Ovary (tissue), 9 donors: ENCODE data around the gene CACNB2. TPM values are rescaled to one million over a fixed set of nuclear protein-coding genes. Genes with fewer than 3 reads are reported as not detected.

Source experiments
- DNase-seq, 5 donors: peaks; one replicate each; pipeline ENCODE4 v3.0.0-alpha.2; 2019 to 2020
- H3K27ac ChIP-seq, 2 donors: fragments of 200-600 bp; one replicate each; pipeline versions ENCODE4 v1.5.1 to v1.8.0; 2019 to 2022
- H3K27me3 ChIP-seq: fragments of 200-600 bp; one replicate; pipeline ENCODE4 v1.8.0; 2022
- H3K36me3 ChIP-seq: fragments of 200-600 bp; sonication (generic); one replicate; pipeline ENCODE4 v1.5.1; 2019
- H3K4me1 ChIP-seq: one replicate; pipeline ENCODE4 v1.8.1; 2013; ENCODE audit warnings: mild to moderate bottlenecking, moderate library complexity; ENCODE audit not compliant: insufficient read depth
- H3K4me3 ChIP-seq: fragments of 200-600 bp; sonication (generic); one replicate; pipeline ENCODE4 v1.5.1; 2017
- H3K9me3 ChIP-seq, 2 donors: fragments of 200-600 bp in 1 of 2; sonication (generic) in 1 of 2; one replicate each; pipeline versions ENCODE4 v1.5.1 to v1.8.1; 2013 to 2019; ENCODE audit warnings: mild to moderate bottlenecking in 1 of 2, moderate library complexity in 1 of 2
- CTCF ChIP-seq, 3 donors: fragments of 450-650 bp in 2 of 3; fragments of 200-600 bp in 1 of 3; IDR thresholded peaks; one replicate each; pipeline versions ENCODE4 v1.5.1 to v1.8.0; 2016 to 2022; ENCODE audit warnings: antibody characterized with exemption in 3 of 3, mild to moderate bottlenecking in 1 of 3
- EP300 ChIP-seq: sonication (generic); formaldehyde crosslinking; IDR thresholded peaks from one replicate; pipeline ENCODE4 v1.6.1; 2017; ENCODE audit warnings: antibody characterized with exemption
- POLR2A ChIP-seq: fragments of 450-650 bp; IDR thresholded peaks from one replicate; pipeline ENCODE4 v1.6.1; 2017; ENCODE audit warnings: antibody characterized with exemption, mild to moderate bottlenecking, moderate library complexity
- WGBS, 3 donors: extraction: QIAGEN DNeasy Blood & Tissue Kit in 1 of 3; methylation state at CpG; one replicate each; pipeline versions ENCODE4 v1.1.5 to v1.1.7; 2013 to 2017; 5-methylcytosine and 5-hydroxymethylcytosine counted together
- intact Hi-C, 4 donors: fragments of 100-400 bp; cut with DNase I; formaldehyde crosslinking; loops; one replicate each; pipeline versions ENCODE4 v1.11.0 to v1.15.1; 2022 to 2023
- polyA plus RNA-seq, 2 donors: library from polyadenylated mRNA; stranded (reverse); fragments of 200-250 nt in 1 of 2; fragments of 350-450 nt in 1 of 2; fragmentation: Illumina TruSeq in 1 of 2; extraction: RNeasy Lipid Tissue Mini Kit (QIAGEN cat#74804) in 1 of 2; gene quantifications; one replicate each; pipeline ENCODE4 v1.2.3, GENCODE V29; 2013 to 2014
- total RNA-seq, 7 donors: library from RNA; depleted of rRNA in 2 of 7; stranded (reverse); fragments of >200 nt in 2 of 7; fragmentation: NEBNext Ultra II Directional in 3 of 7; extraction: Animal tissue kit (Norgen Biotek cat#: 25700) in 3 of 7; gene quantifications; one replicate each; pipeline versions ENCODE4 v1.1.0 to v1.2.4, GENCODE V29; 2016 to 2023
- donor health status: DM: no; HTN: no; CAD: no; lungs with moderate emphysema.
- donor health status: DM: no; HTN: no; CAD: no.
- donor health status: Bipolar disorder and iron deficiency.
- donor health status: DM: yes; HTN: yes; CAD: no.
- donor health status: DM: no; HTN: no; CAD: no.
- donor health status: DM: yes; HTN: yes; CAD: no.

The CACNB2 gene
- total and polyA plus RNA-seq, 9 donors = 8.9 to 60.9 (median 23.8) TPM

- Histone ChIP-seq H3K4me1 (peaks cover 7% of the 10 kb centered on the region), H3K4me3 (no peak overlapping the region), H3K27ac (no peak overlapping the region), H3K9me3 (no peaks in the 10 kb centered on the region), H3K36me3 (no peaks in the 10 kb centered on the region), H3K27me3 (no peaks in the 10 kb centered on the region)
- no peak for DNase-seq
- TF ChIP-seq POLR2A = no peak
- no peak for TF ChIP-seq EP300
- TF ChIP-seq CTCF (IDR thresholded peaks at IDR 0.05) = no peak
- intact Hi-C loops = no loop called here
- 65 to 72% (median 66%) methylated on average over 15 of the region's 15 CpGs for WGBS, 3 donors
Observed at GRCh38 chr10:18261063-18261610, 120.9 kb downstream of the CACNB2 start.

DNA sequence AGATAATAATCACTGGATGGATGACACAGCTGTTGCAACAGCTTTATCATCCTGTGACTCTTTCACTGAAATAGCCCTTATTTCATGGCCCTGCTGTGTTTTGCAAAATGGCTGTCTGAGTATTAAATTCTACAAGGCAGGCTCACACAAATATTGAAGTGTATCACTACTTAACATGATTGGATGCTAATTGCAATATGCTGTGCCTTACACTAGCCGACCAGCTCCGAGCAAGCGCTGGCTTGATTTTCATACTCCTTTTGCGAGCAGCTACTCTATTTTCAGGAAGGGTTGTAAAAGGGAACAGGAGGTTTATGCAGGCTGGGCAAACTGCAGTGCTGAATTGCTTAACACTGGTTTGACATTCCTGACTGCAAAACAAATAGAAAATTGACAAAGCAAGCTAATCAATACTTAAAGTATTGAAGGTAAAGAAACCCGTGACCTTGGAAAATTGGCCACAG is 121.6 kb downstream of the CACNB2 start:
- 86 to 88% (median 87%) methylated on average over 5 of the region's 5 CpGs for WGBS, 3 donors
- H3K27me3 ChIP-seq = no peaks in the 10 kb centered on the region
- DNase-seq = no peak
- no peak overlapping the region for H3K27ac ChIP-seq
- no peaks in the 10 kb centered on the region for H3K36me3 ChIP-seq
- intact Hi-C loops = no loop called here
- peaks cover 2% of the 10 kb centered on the region for H3K4me1 ChIP-seq
- H3K9me3 ChIP-seq = no peaks in the 10 kb centered on the region
- TF ChIP-seq POLR2A (no peak), CTCF (IDR thresholded peaks at IDR 0.05) (no peak), EP300 (no peak)
- H3K4me3 ChIP-seq = no peak overlapping the region

GRCh38 chr10:18264466-18265050 is 124.3 kb downstream of the CACNB2 start:
- Histone ChIP-seq H3K4me3 (no peak overlapping the region), H3K36me3 (no peaks in the 10 kb centered on the region), H3K27ac (no peak overlapping the region), H3K4me1 (peaks cover 2% of the 10 kb centered on the region), H3K27me3 (no peaks in the 10 kb centered on the region), H3K9me3 (no peaks in the 10 kb centered on the region)
- no peak for DNase-seq
- TF ChIP-seq EP300 (no peak), CTCF (IDR thresholded peaks at IDR 0.05) (no peak), POLR2A (no peak)
- intact Hi-C loops = no loop called here
- WGBS, 3 donors = 73 to 95% (median 82%) methylated on average over 5 of the region's 5 CpGs

- Histone ChIP-seq H3K27me3 (no peaks in the 10 kb centered on the region), H3K4me1 (no peaks in the 10 kb centered on the region), H3K27ac (no peak overlapping the region), H3K36me3 (no peaks in the 10 kb centered on the region), H3K9me3 (no peaks in the 10 kb centered on the region), H3K4me3 (no peak overlapping the region)
- intact Hi-C loops = no loop called here
- TF ChIP-seq EP300 = no peak
- no peak for TF ChIP-seq POLR2A
- no peak for DNase-seq
- 91 to 94% (median 91%) methylated on average over 3 of the region's 3 CpGs for WGBS, 3 donors
Observed at GRCh38 chr10:18268005-18268404, 127.8 kb downstream of the CACNB2 start.

- 75 to 86% (median 78%) methylated on average over 3 of the region's 3 CpGs for WGBS, 3 donors
- no peak for DNase-seq
- Histone ChIP-seq H3K27me3 (no peaks in the 10 kb centered on the region), H3K27ac (no peak overlapping the region), H3K9me3 (no peaks in the 10 kb centered on the region), H3K36me3 (no peaks in the 10 kb centered on the region), H3K4me1 (no peaks in the 10 kb centered on the region), H3K4me3 (no peak overlapping the region)
- TF ChIP-seq EP300 = no peak
- intact Hi-C loops = no loop called here
Observed at GRCh38 chr10:18271491-18271890, 131.3 kb downstream of the CACNB2 start.
